ENCODE data around the gene LRMDA. TPM values are rescaled to one million over a fixed set of nuclear protein-coding genes. Genes with fewer than 3 reads are reported as not detected.

The LRMDA gene
- total and polyA plus RNA-seq, 10 of the 15 experiments (the other 5 are each of a cell fraction or from before 2014, with no cell fraction given): 0.07 to 0.54 (median 0.29) TPM; not detected in 4

GRCh38 chr10:76268954-76269353 lies 837.5 kb downstream of the LRMDA start (continued):
- no peak for TF ChIP-seq SKIL (IDR thresholded peaks at IDR 0.05; ENCODE audit: low read depth, poor library complexity, severe bottlenecking)
- no peak for TF ChIP-seq USF1 (IDR thresholded peaks at IDR 0.05; ENCODE audit: borderline replicate concordance, extremely low read length, insufficient read depth, low read depth, low read length)
- TF ChIP-seq CHD4 (IDR thresholded peaks at IDR 0.05): no peak
- TF ChIP-seq CBX5 (IDR thresholded peaks at IDR 0.05; ENCODE audit: low read depth): no peak

DNA sequence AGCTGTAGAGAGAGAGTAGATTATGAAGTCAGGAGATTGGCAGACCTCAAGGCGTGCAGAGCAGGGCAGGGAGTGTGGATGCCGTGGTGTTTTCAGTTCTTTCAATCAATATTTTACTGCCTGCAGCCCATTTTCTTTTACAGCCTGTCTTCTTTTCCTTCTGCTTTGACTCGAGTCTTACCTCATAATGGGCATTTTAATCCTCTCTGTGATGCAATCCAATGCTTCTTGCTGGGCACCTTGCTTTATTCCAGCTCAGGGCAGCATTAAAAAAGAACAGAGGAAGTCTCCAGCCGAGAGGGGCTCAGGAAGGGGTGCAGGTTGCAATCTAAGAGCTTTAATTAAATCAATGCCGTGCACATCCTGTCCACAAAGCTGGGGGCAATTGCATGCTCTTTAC lies 839.0 kb downstream of the LRMDA start:
- no peak overlapping the region for H3K4me2 ChIP-seq (ENCODE audit: control insufficient read depth, insufficient read depth)
- H3K9me3 ChIP-seq (replicated peaks; ENCODE audit: control insufficient read depth, insufficient read depth, low read length): no peaks in the 10 kb centered on the region
- ChIA-PET RAD21 (ENCODE audit: unreplicated experiment) (no interaction called here), CTCF (interaction anchor here (0.8 kb wide), 1 partner anchor 33 kb away, joined by 3 read pairs; no protein-coding TSS in a partner anchor), POLR2A (interaction anchor here (1.0 kb wide), 1 partner anchor 10 kb away, joined by 3 read pairs; no protein-coding TSS in a partner anchor), SMC1A (ENCODE audit: uncharacterized antibody, unreplicated experiment) (interaction anchor here (0.9 to 1.9 kb wide), 2 partner anchors 14 to 42 kb away, joined by 3 to 5 read pairs; no protein-coding TSS in a partner anchor)
- ATAC-seq: no peak
- no peaks in the 10 kb centered on the region for H4K20me1 ChIP-seq (ENCODE audit: control insufficient read depth, insufficient read depth)
- no peak overlapping the region for H3K4me3 ChIP-seq
- BruUV-seq (replicated peaks): no TSS peak
- H3K4me1 ChIP-seq (ENCODE audit: control insufficient read depth, insufficient read depth, low read length): no peaks in the 10 kb centered on the region
- in situ Hi-C loops (cut with MboI): no loop called here
- H3K9ac ChIP-seq (ENCODE audit: control insufficient read depth, insufficient read depth, low read length): no peak overlapping the region
- no peaks in the 10 kb centered on the region for H3K27me3 ChIP-seq (replicated peaks in 1 of 2; ENCODE audit: control insufficient read depth in 2 of 2, insufficient read depth in 2 of 2, low read length in 1 of 2)
- H3K36me3 ChIP-seq (ENCODE audit: control insufficient read depth in 2 of 2, insufficient read depth in 2 of 2, low read length in 1 of 2): no peaks in the 10 kb centered on the region
- H3K79me2 ChIP-seq (ENCODE audit: control insufficient read depth, insufficient read depth, low read length): no peaks in the 10 kb centered on the region
- no peak for DNase-seq (ENCODE audit: low read depth, low spot score)
- intact Hi-C loops (cut with micrococcal nuclease; ENCODE audit: unreplicated experiment): no loop called here
- 6% methylated on average over 5 of the region's 5 CpGs for whole genome bisulfite sequencing (ENCODE audit: insufficient coverage, insufficient replicate concordance, low lambda C conversion rate, missing lambda C conversion rate)
- no peak for TF ChIP-seq ZBTB4 (CRISPR knock-in tag; IDR thresholded peaks at IDR 0.05)
- no peak for TF ChIP-seq SP1 (IDR thresholded peaks at IDR 0.05; ENCODE audit: low read depth, low read length)
- TF ChIP-seq HDGF (IDR thresholded peaks at IDR 0.05): no peak
- TF ChIP-seq ZNF274 (IDR thresholded peaks at IDR 0.05; ENCODE audit: insufficient read depth, insufficient read length): no peak
- no peak for FAIRE-seq
- H3K27ac ChIP-seq (ENCODE audit: control insufficient read depth, insufficient read depth): no peak overlapping the region
- H2AFZ ChIP-seq (ENCODE audit: control insufficient read depth, low read depth, low read length): no peak overlapping the region

All from GM12878 (cell line).